Activated CD4-positive, CD25-positive, alpha-beta regulatory T cell treated with anti-CD3 and anti-CD28 coated beads, Interleukin-2, amount 50 U/mL, for 24 hours (primary cell): ENCODE measurements around the gene CISTR.
A peak's percentile ranks its signal among the peaks of the same experiment; 100 is the strongest.
"Not testable (repeated sequence)": the region's sequence is repeated elsewhere in the genome, so short reads cannot be mapped to it uniquely, and the experiment has no call there.

Experiments
- ATAC-seq, 2 donors: fragments of 150-1000 bp; cut with Tn5 transposase; one replicate each; pipeline ENCODE4 v1.10.0; 2021; ENCODE audit warnings: mild to moderate bottlenecking in 1 of 2, moderate library complexity in 1 of 2

The CISTR gene

DNA sequence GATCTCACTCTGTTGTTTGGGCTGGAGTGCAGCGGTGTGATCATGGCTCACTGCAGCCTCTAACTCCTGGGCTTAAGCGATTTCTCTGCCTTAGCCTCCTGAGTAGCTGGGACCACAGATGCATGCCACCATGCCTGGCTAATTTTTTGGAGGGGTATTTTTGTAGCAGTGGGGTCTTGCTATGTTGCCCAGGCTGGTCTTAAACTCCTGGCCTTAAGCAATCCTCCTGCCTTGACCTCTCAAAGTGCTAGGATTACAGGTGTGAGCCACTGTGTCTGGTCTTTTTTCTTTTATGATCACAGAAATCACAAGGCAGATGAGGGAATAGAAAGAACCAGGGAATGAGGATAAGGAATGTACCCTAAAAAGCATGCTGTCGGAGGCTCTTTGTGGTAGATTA, 11.0 kb upstream of the CISTR start:
- ATAC-seq: not testable (repeated sequence)

DNA sequence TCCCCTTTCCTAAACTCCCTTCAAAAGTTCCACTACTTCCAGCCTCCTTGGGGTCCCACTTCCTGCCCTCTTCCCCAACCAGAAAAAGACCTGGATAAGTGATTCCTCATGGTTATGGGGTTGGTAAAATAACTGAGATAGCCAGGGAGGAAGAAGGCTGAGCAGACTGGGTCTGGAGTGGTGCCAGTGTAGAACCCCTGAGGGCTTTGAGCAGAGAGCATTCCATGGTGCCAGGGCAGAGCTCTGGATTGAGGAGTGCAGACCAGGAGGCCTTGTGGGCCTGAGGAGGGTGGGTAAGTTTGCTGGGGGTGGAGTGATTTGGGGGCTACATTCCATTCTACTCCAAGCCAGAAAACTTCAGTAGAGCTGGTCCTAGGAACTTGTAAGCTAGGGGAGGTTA, 9.5 kb upstream of the CISTR start:
- no peak for ATAC-seq

DNA sequence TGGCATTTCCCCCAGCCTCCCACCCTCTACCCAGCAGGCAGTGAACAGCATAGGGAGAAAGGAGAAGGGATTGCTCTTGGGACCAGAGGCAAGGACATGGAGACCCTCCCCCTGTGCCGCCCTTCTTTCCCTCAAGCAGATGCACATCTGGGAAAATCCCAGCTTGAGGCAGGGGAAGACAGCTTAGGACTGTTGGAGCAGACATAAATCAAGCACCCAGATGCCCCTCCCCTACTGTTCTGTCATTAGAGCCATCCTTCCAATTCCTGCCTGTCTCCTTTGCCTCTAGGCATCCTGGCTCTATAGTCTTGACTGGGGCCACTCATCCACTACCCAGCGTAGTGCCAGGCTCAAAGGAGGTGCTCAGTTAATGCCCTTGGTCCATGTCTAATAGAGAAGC, 7.5 kb upstream of the CISTR start:
- ATAC-seq: no peak

DNA sequence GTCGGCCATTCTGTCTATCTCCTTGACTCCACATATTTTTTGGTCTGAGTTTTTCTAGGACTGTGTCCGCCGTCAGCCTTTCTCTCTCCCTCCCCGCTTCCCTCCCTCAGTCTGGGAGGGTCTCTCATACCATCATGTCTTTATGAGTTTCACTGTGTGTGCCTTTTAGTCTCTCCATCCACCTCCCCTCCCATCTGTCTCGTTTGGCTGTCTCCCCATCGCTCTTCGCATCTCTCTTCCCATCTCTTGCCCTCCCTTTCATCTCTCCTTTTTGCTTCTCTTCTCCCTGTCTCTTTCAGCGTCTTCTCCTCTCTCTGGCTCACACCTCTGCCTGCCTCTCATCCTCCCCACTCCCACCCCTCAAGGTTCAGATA, 6.9 kb upstream of the CISTR start:
- ATAC-seq: no peak

DNA sequence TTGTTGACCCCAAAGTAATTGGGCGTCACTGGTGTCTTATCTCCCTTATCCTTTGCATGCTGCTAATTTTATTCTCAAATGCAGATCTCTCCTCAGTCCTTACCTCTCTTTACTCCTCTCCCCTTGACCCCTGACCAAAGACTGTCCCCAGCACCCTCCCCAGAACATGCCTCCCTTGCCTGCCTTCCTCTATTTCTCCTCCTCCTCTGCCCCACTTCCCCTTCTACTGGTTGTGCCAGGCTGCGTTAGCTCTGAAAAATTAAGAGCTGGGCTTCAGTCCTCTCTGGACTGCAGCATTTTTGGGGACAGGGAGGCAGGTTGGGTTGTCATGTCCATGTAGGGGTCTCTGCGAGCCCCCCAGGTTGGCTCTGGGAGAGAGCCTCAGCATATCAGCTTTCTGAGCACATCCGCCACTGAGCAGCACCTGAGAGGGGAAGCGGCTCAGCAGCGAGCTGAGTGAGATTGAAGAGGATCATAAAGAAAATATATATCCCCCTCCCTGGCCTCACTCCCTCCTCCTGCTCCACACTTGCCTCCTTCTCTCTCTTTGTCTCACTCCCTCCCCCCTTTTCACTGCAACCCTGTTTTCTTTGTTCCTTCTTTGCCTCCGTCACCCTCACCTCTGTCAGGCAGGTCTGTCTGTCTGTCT, 6.4 kb upstream of the CISTR start:
- no peak for ATAC-seq

GRCh38 chr12:53757101-53757770, 5.5 kb upstream of the CISTR start:
- ATAC-seq: peak; percentile 62 to 71

GRCh38 chr12:53756300-53757100, 4.7 kb upstream of the CISTR start:
- ATAC-seq: no peak

GRCh38 chr12:53755893-53756292, 4.1 kb upstream of the CISTR start:
- no peak for ATAC-seq

GRCh38 chr12:53755451-53755891, 3.7 kb upstream of the CISTR start:
- no peak for ATAC-seq

DNA sequence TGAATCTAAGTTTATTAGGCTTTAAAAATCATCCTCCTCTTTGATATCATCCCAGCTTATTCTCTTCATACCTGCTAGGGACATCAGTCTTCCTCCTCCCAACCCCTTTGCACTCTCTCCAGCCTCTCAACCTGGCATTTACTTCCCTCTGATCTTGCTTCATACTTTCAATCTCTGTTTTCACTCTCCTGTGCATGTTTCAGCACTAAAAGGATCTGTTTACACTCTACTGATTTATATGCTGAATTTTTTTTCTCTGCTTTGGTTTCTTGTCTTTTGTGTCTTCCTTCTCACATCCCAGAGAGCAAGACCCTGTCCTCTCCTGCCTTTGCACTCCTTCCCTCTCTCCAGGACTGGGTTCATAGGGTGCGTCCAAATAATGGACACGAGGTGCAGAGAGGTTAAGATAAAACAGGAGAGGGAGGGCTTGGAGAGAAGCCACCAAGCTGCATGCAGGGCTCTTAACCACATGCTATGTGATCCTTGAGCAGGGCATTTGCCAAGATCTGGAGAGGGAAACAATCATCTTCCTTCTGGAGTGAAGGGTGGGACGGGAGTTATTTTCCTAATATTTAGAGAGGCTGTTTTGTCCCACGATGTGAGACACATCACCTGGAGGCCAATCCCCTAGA, 3.0 kb upstream of the CISTR start:
- ATAC-seq: no peak

- ATAC-seq: no peak
These were observed 2.4 kb upstream of the CISTR start for GRCh38 chr12:53754188-53754585.

DNA sequence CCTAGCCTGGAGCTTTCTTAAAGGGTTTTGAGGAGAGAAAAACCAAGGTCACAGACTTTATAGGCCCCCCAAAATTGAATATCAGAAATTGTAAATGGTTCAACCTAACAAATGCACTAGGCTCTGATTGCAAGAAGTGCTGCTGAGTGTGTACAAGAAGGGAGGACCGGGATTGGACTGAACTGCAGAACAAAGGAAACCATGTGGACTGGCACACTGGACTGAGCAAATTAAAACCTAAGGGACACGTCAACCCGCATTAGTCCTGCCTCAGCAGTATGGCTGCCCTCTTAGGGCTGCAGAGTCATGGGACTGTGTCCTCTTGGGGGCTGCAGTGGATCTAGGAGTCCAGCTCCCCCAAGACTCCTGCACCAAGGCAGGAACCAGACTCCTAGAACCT, 842 bp upstream of the CISTR start:
- ATAC-seq: no peak

DNA sequence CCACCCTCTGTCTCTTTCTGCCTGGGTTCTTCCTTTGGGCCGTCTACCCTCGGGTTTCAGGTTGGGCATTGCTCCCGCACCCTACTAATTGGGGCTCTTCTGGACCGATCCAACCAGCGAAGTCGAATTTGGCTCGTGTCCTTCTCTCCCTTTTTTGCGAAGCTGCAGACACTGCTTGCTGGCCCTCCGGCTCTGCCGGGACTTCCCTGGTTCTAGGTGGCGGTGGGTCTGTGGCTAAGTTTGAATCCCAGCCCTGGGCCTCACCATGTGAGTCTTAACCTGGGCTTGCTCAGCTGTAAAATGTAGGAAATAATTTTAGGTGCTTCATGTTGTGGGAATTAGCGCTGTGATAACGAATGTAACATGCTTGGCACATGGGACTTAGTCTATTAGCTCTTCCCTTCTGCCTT, 418 bp upstream of the CISTR start:
- no peak for ATAC-seq

GRCh38 chr12:53750812-53751335, 905 bp downstream of the CISTR start:
- ATAC-seq: peak; percentile 20 to 24

DNA sequence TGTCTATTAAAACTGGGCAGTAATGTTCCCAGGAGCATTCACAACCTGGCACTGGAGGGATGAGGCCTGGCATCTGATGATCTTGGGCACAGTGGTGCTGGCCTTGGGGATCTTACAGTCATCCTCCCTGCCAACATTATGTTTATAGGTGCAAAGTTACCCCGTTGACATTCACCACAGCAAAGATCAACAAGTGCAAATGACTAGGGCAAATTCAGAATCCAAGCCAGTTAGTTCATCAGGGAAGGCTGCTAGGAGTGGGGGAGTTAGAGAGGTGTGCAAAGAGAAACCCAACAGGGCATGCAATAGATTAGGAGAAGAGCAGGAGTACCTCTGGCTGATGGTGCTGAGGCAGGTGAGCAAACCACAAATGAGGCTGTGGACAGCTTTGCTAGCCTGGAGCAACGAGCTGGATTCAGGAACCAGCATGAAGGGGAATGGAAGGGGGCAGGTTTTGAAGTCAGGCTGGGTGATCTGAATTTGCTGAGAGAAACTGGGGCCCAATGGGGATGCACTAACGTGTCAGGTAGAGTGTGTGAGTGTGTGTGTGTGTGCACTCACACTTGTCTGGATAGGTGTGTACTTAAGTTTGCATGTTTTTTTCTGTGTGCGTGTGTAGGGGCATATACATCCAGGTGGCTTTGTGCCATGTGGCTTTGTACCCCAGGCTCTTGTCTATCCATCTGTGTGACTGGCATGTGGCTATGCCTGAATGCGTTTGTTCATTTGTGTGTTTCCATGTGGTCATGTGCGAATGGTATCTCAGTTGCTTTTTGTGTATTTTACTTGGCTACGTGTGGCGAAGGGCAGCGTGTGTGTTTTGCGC, 1.6 kb downstream of the CISTR start:
- ATAC-seq: no peak

- no peak for ATAC-seq
These were observed 3.5 kb downstream of the CISTR start for GRCh38 chr12:53748072-53748840.

- ATAC-seq: no peak
These were observed 4.7 kb downstream of the CISTR start for GRCh38 chr12:53747095-53747494.

DNA sequence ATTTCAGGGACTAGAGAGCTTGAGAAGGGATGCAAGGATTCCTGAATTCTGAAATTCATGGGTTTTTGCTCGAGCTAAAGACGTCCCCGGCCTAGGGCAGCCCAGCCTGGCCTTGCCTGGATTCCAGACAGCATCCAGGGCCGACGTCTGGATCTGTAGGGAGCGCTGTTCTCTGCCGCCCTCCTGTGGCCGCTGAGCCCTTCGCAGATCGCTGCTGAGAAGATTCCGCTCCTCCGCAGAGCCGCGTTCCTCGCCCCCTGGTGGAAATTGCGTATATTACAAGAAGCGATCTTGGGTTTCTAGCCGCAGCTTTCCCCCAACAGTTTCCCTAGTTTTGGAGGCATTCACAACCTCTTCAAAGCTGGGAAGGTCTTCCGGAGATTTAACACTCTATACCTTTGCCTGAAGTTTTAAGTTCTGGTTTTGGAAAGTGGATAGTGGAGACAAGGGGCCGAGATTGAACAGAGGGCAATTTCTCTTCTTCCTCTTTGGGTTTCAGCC, 5.1 kb downstream of the CISTR start:
- ATAC-seq: peak; percentile 62 to 80

- ATAC-seq: no peak
These were observed 7.0 kb downstream of the CISTR start for GRCh38 chr12:53744751-53745150.

DNA sequence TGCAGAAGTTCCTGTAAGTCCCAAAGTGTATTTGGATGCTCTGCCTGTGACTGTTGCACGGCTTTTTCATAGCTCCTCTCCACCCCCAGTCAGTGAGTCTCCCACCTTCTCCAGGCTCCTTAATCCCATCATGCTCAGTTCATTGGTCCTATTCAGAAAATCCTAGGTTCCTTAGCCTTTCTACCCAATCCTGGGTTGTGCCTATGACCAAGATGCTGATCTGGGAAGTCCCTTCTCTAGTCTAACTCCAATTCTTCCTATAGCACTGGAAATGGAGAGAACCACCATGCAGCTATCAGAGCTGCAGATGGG, 7.7 kb downstream of the CISTR start:
- ATAC-seq: no peak
